K562 (cell line): ENCODE results near the gene LAMA2. TPM values are rescaled to one million over a fixed set of nuclear protein-coding genes. Genes with fewer than 3 reads are reported as not detected.

Experiments
- ATAC-seq: fragments of 200-7000 bp; cut with Tn5 transposase; 3 replicates; pipeline ENCODE4 v1.9.1; 2020; ENCODE audit warnings: moderate library complexity
- BruUV-seq: library from RNA; stranded (reverse); fragments of 400-500 nt; replicated peaks from 2 replicates; lab custom pipeline; 2021; lab: Mats Ljungman, UMichigan
- CTCF ChIA-PET: fragments of 300-600 bp; formaldehyde crosslinking; extraction: SDS; loops from one replicate; lab custom pipeline; 2021; ENCODE audit warnings: low intra/inter-chr PET ratio; lab: Yijun Ruan, JAX
- POLR2A ChIA-PET: fragments of 300-600, 350-650 bp; sonication (Branson Sonifier 250); formaldehyde crosslinking; extraction: SDS; loops from one replicate; lab custom pipeline; 2021; ENCODE audit warnings: antibody characterized with exemption, inconsistent platforms; lab: Yijun Ruan, JAX
- DNase-seq, 4 experiments: peaks; one replicate each; pipeline versions ENCODE4 v3.0.0 to v3.0.0-alpha.2; 2011 to 2018; ENCODE audit warnings: low spot score in 3 of 4, mixed read lengths in 3 of 4; ENCODE audit errors: extremely low read depth in 1 of 4
- FAIRE-seq: peaks from 2 replicates; lab custom pipeline; 2011; peaks lifted over from hg19 to GRCh38; lab: Jason Lieb, UNC
- H2AFZ ChIP-seq: 2 replicates; pipeline ENCODE4 v1.6.0; 2011; ENCODE audit warnings: low read depth, low read length, control low read depth, inconsistent platforms
- H3K27ac ChIP-seq: fragments of 200-600 bp; 3 replicates; pipeline ENCODE4 v1.8.0; 2011; ENCODE audit warnings: low read depth, mild to moderate bottlenecking, control low read depth, inconsistent platforms, low read length, moderate library complexity, mixed read lengths; ENCODE audit errors: extremely low read depth
- H3K27me3 ChIP-seq, 2 experiments: fragments of 300-600 bp in 1 of 2; 2 replicates in 1 of 2; 3 replicates in 1 of 2; pipeline versions ENCODE4 v1.6.0 to v1.8.0; 2011; ENCODE audit warnings: inconsistent platforms in 2 of 2, low read length in 2 of 2, mild to moderate bottlenecking in 1 of 2, mixed read lengths in 1 of 2, moderate library complexity in 1 of 2; ENCODE audit not compliant: control insufficient read depth in 2 of 2, insufficient read depth in 2 of 2
- H3K36me3 ChIP-seq: fragments of 300-600 bp; 3 replicates; pipeline ENCODE4 v1.8.0; 2011; ENCODE audit warnings: mild to moderate bottlenecking, low read length, inconsistent platforms; ENCODE audit not compliant: control insufficient read depth, insufficient read depth
- H3K4me1 ChIP-seq, 2 experiments: fragments of 200-600 bp in 1 of 2; replicated peaks in 1 of 2; 2 replicates in 1 of 2; 3 replicates in 1 of 2; pipeline versions ENCODE4 v1.5.1 to v1.8.0; 2011; ENCODE audit warnings: inconsistent platforms in 2 of 2, low read length in 2 of 2, mild to moderate bottlenecking in 1 of 2, mixed read lengths in 1 of 2, moderate library complexity in 1 of 2; ENCODE audit not compliant: control insufficient read depth in 2 of 2, insufficient read depth in 2 of 2
- H3K4me2 ChIP-seq: 2 replicates; pipeline ENCODE4 v1.6.1; 2011; ENCODE audit warnings: low read length, control low read depth, inconsistent platforms, mixed read lengths; ENCODE audit not compliant: insufficient read depth
- H3K4me3 ChIP-seq: fragments of 200-600 bp; sonication (generic), shearing (Covaris generic); 2 replicates; pipeline ENCODE4 v1.5.1; 2016; ENCODE audit warnings: control low read depth, inconsistent platforms
- H3K79me2 ChIP-seq: fragments of 200-600 bp; 3 replicates; pipeline ENCODE4 v1.8.0; 2011; ENCODE audit warnings: low read length, inconsistent platforms; ENCODE audit not compliant: control insufficient read depth, insufficient read depth
- H3K9ac ChIP-seq, 2 experiments: 2 replicates each; pipeline versions ENCODE4 v1.6.0 to v1.6.1; 2011; ENCODE audit warnings: low read depth in 2 of 2, low read length in 2 of 2, control low read depth in 1 of 2, inconsistent platforms in 1 of 2, mild to moderate bottlenecking in 1 of 2, mixed read lengths in 1 of 2; ENCODE audit not compliant: insufficient read depth in 1 of 2
- H3K9me1 ChIP-seq: one replicate; pipeline ENCODE4 v1.6.0; 2011; ENCODE audit warnings: inconsistent platforms, mild to moderate bottlenecking, low read length, moderate library complexity; ENCODE audit not compliant: control insufficient read depth, insufficient read depth
- H3K9me3 ChIP-seq: replicated peaks from 2 replicates; pipeline ENCODE4 v1.5.1; 2011; ENCODE audit warnings: low read depth, low read length, inconsistent platforms; ENCODE audit not compliant: control insufficient read depth, insufficient read depth
- H4K20me1 ChIP-seq: replicated peaks from 2 replicates; pipeline ENCODE4 v1.6.1; 2011; ENCODE audit warnings: low read length, inconsistent platforms, mixed read lengths; ENCODE audit not compliant: control insufficient read depth, insufficient read depth
- ARID2 ChIP-seq: fragments of 450-650 bp; IDR thresholded peaks from 2 replicates; pipeline ENCODE4 v1.6.1; 2017; ENCODE audit warnings: antibody characterized with exemption, mild to moderate bottlenecking
- CEBPZ ChIP-seq: fragments of 150-350 bp; IDR thresholded peaks from 2 replicates; pipeline ENCODE4 v1.6.1; 2014; ENCODE audit warnings: low read depth, mild to moderate bottlenecking, low read length, borderline replicate concordance
- CREB5 ChIP-seq: fragments of 250-450 bp; sonication (Bioruptor Pico); IDR thresholded peaks from 2 replicates; pipeline ENCODE4 v1.5.0; 2020; ENCODE audit warnings: mild to moderate bottlenecking
- CXXC5 ChIP-seq: fragments of 250-450 bp; sonication (Bioruptor Pico); IDR thresholded peaks from 2 replicates; pipeline ENCODE4 v1.8.0; 2022; ENCODE audit warnings: inconsistent platforms, mild to moderate bottlenecking, moderate library complexity
- HNRNPH1 ChIP-seq: fragments of 200-400 bp; formaldehyde crosslinking; optimal IDR thresholded peaks from 2 replicates; pipeline ENCODE3; 2017; ENCODE audit warnings: low read depth, mild to moderate bottlenecking, low read length, moderate library complexity
- RBM39 ChIP-seq: fragments of 200-400 bp; formaldehyde crosslinking; optimal IDR thresholded peaks from 2 replicates; pipeline ENCODE3; 2018; ENCODE audit warnings: low read depth, low read length
- SRSF1 ChIP-seq: fragments of 200-400 bp; formaldehyde crosslinking; IDR thresholded peaks from 2 replicates; pipeline ENCODE4 v1.6.1; 2017; ENCODE audit warnings: mild to moderate bottlenecking, low read depth, low read length, moderate library complexity
- TARDBP ChIP-seq: fragments of 450-650 bp; IDR thresholded peaks from 2 replicates; pipeline ENCODE4 v1.6.1; 2016
- TFAM ChIP-seq: fragments of 250-450 bp; sonication (Bioruptor Pico); conservative IDR thresholded peaks from 2 replicates; pipeline ENCODE4 v1.5.0; 2021; ENCODE audit warnings: mild to moderate bottlenecking, moderate library complexity
- ZBTB43 ChIP-seq: sonication (generic); formaldehyde crosslinking; IDR thresholded peaks from 2 replicates; pipeline ENCODE4 v1.8.0; 2023; ENCODE audit warnings: mild to moderate bottlenecking, missing genetic modification reagents
- ZNF830 ChIP-seq: fragments of 250-450 bp; sonication (Bioruptor Pico); IDR thresholded peaks from 2 replicates; pipeline ENCODE4 v1.5.0; 2021; ENCODE audit warnings: mild to moderate bottlenecking
- WGBS: fragments of 100-300 bp; shearing (Covaris generic); methylation state at CpG from one replicate; pipeline ENCODE4 v1.1.6; 2016; ENCODE audit warnings: low coverage, mixed read lengths; ENCODE audit not compliant: insufficient coverage; ENCODE audit errors: missing lambda C conversion rate; 5-methylcytosine and 5-hydroxymethylcytosine counted together
- in situ Hi-C: fragments of 300-500 bp; cut with MboI; formaldehyde crosslinking; loops from 4 replicates; pipeline ENCODE4 v1.15.0; 2018; ENCODE audit warnings: inconsistent platforms, mixed read lengths
- intact Hi-C: fragments of 100-400 bp; cut with micrococcal nuclease; formaldehyde crosslinking; loops from 2 replicates; pipeline ENCODE4 v1.14.2; 2022
- polyA plus RNA-seq, 8 experiments: library from polyadenylated mRNA; depleted of rRNA in 4 of 8; stranded (reverse) in 5 of 8; unstranded in 3 of 8; fragments of >200 nt; fragmentation: Nextera tagmentation in 2 of 8; fragmentation: Illumina TruSeq in 1 of 8; extraction: Ambion mirVana in 2 of 8; extraction: Trizol in 1 of 8; gene quantifications; 2 replicates each; pipeline versions ENCODE4 v1.2.1 to v1.2.3, GENCODE V29; 2011 to 2014; ENCODE audit warnings: inconsistent platforms in 1 of 8, missing spikeins in 1 of 8
- total RNA-seq, 7 experiments: library from RNA; depleted of rRNA in 6 of 7; stranded (reverse); fragments of >200 nt in 6 of 7; fragmentation: Illumina TruSeq in 2 of 7; extraction: Trizol in 2 of 7; gene quantifications; 2 replicates each; pipeline versions ENCODE4 v1.2.1 to v1.2.3, GENCODE V29; 2011 to 2021; ENCODE audit warnings: low replicate concordance in 1 of 7
- TF ChIP-seq, protein P1 (sequence below), 2 experiments: fragments of 450-650 bp; IDR thresholded peaks; 2 replicates each; pipeline ENCODE4 v1.6.1; 2016

LAMA2 gene
- total and polyA plus RNA-seq, 9 of the 15 experiments (the other 6 are each of a cell fraction or from before 2014, with no cell fraction given) = 0.04 to 1.5 (median 0.36) TPM

- no peak for TF ChIP-seq RBM39
- no peak for TF ChIP-seq CEBPZ
- TF ChIP-seq CXXC5 (CRISPR knock-in tag) = no peak
- TF ChIP-seq ZNF830 = no peak
- no peak for TF ChIP-seq TARDBP
- no peak for TF ChIP-seq TFAM (CRISPR knock-in tag)
- TF ChIP-seq SRSF1 = no peak
- TF ChIP-seq CREB5 (CRISPR knock-in tag) = no peak
- TF ChIP-seq, protein P1, sequence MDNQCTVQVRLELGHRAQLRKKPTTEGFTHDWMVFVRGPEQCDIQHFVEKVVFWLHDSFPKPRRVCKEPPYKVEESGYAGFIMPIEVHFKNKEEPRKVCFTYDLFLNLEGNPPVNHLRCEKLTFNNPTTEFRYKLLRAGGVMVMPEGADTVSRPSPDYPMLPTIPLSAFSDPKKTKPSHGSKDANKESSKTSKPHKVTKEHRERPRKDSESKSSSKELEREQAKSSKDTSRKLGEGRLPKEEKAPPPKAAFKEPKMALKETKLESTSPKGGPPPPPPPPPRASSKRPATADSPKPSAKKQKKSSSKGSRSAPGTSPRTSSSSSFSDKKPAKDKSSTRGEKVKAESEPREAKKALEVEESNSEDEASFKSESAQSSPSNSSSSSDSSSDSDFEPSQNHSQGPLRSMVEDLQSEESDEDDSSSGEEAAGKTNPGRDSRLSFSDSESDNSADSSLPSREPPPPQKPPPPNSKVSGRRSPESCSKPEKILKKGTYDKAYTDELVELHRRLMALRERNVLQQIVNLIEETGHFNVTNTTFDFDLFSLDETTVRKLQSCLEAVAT (IDR thresholded peaks at IDR 0.05) = no peak
- no peak for TF ChIP-seq HNRNPH1
- TF ChIP-seq ZBTB43 = no peak
- no peak for TF ChIP-seq ARID2
- H3K79me2 ChIP-seq = no peaks in the 10 kb centered on the region
- intact Hi-C loops (no loop called here), in situ Hi-C loops (no loop called here)
- ChIA-PET CTCF (no interaction called here), POLR2A (no interaction called here)
- H2AFZ ChIP-seq = no peak overlapping the region
- 0% methylated on average over 5 of the region's 5 CpGs for WGBS
- ATAC-seq (no peak), DNase-seq (no peak), FAIRE-seq (no peak)
- H3K9me1 ChIP-seq = no peaks in the 10 kb centered on the region
- no peak overlapping the region for H3K9ac ChIP-seq
- no peaks in the 10 kb centered on the region for H3K27me3 ChIP-seq
- H3K9me3 ChIP-seq = no peaks in the 10 kb centered on the region
- no peak overlapping the region for H3K27ac ChIP-seq
- no peaks in the 10 kb centered on the region for H3K4me1 ChIP-seq
- no peaks in the 10 kb centered on the region for H4K20me1 ChIP-seq
- BruUV-seq = no TSS peak
- H3K4me3 ChIP-seq = no peak overlapping the region
- no peak overlapping the region for H3K4me2 ChIP-seq
- no peaks in the 10 kb centered on the region for H3K36me3 ChIP-seq
These were observed 231.9 kb downstream of the LAMA2 start for GRCh38 chr6:129114636-129115391.
